ENCODE measurements around the gene ITGA6.
"Not testable (repeated sequence)": the region's sequence is repeated elsewhere in the genome, so short reads cannot be mapped to it uniquely, and the experiment has no call there.

ITGA6 gene

DNA sequence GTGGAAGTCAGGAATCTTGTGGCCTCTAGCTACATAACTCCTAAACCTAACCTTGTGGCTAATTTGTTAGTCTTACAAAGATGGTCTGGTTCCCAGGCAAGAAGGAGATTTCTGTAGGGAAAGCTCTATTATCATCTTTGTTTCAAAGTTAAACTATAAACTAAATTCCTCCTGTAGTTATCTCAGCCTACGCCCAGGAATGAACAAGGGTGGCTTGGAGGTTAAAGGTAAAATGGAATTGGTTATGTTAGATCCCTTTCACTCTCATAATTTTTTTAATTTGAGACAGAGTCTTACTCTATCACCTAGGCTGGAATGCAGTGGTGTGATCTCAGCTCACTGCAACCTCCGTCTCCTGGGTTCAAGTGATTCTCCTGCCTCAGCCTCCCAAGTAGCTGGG, 103.9 kb downstream of the ITGA6 start:
- DNase-seq: no peak

DNA sequence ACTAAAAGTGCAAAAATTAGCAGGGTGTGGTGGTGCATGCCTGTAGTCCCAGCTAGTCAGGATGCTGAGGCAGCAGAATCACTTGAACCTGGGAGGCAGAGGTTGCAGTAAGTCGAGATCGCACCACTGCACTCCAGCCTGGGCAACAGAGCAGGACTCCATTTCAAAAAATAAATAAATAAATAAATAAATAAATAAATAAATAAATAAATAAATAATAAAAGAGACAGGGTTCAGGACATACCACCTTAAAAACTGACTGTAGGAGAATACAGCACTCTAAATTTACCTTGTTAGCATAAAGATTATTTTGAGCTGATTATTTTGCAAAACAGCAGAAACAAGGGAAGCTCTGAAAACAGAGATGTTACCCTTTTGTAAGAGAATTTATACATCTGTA, 105.1 kb downstream of the ITGA6 start:
- not testable (repeated sequence) for DNase-seq

DNA sequence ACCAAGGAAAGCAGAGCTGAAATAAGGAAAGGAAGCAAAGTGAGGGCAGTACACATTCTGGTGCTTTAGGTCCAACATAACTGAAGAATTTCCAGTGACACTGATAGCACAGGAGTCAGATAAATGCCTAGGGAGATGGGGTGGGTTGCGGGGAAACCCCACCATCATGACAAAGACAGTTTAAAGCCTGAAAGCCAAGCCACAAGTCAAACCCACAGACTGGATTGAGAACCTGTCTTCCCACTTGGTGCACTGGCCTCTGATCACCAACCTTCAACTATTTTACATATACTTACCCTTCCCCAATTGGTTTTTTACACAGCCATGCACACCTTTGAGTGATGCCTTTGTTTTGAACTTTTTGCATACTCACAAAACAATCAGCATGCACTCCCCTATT, 106.3 kb downstream of the ITGA6 start:
- DNase-seq: no peak

DNA sequence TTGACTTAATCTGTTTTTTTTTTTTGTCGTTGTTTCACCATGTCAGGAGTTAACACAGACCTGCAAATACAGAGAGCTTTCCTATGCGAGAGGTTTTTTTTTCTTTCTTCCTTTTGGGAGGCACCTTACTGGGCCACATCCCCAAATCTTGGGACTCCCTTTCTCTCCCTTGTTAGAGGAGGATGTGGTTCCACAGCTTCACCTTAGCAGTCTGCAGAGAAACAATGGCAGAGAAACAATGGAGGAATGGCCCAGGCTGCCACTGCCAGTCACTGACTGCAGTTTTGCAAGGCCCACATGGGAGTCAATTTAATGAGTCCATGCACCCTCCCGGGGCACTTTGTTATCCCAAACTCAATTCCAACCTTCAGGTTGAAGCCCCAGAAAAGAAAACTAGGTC, 107.7 kb downstream of the ITGA6 start:
- DNase-seq: no peak

DNA sequence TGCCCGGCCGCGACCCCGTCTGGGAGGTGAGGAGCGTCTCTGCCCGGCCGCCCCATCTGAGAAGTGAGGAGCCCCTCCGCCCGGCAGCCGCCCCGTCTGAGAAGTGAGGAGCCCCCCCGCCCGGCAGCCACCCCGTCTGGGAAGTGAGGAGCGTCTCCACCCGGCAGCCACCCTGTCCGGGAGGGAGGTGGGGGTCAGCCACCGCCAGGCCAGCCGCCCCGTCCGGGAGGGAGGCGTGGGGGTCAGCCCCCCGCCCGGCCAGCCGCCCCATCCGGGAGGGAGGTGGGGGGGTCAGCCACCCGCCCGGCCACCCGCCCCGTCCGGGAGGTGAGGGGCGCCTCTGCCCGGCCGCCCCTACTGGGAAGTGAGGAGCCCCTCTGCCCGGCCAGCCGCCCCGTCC, 110.5 kb downstream of the ITGA6 start:
- DNase-seq: not testable (repeated sequence)

- DNase-seq: no peak
Measured at GRCh38 chr2:172539767-172540166, 112.4 kb downstream of the ITGA6 start.

DNA sequence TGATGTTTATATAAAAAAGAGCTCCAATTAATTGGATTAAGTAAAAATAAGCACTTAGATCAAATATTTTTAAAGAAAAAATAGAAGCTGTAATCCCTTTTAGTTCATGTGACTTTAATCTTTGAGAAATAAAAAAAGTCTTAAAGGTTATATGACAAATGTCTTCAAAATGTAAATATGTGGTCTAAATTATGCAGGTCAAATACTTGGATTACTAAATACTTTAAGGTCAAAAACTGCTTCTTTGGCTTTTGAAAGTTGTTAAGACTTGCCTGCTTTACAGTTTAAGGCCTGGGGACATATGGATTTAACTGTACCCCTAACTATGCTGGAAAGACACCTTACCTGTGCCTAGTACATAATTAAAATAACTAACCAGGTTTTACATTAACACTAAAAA, 113.0 kb downstream of the ITGA6 start:
- DNase-seq: no peak

- DNase-seq: no peak
Measured at GRCh38 chr2:172545408-172546075, 118.2 kb downstream of the ITGA6 start.

GRCh38 chr2:172549131-172549530, 121.7 kb downstream of the ITGA6 start:
- no peak for DNase-seq

GRCh38 chr2:172549802-172550201, 122.4 kb downstream of the ITGA6 start:
- not testable (repeated sequence) for DNase-seq

- DNase-seq: no peak
Measured at GRCh38 chr2:172550419-172550818, 123.0 kb downstream of the ITGA6 start.

DNA sequence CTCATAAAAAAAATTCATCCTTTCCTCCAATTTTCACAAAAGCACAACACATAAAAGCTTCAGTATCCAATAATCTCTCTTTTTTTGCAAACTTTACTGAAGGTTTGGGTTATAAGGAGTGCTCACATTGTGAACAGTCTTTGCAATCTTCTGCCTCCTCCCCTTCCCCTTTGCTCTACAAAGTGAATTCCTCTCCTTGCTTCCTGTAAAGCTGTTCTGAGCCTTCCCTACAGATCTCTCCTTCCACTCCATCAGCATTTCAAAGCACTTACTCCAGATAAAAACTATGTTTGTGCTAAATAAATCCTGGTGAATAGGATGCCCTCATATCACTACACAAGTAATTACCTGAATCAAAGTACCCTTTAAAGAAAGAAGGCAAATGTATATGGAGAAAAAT, 123.9 kb downstream of the ITGA6 start:
- no peak for DNase-seq

DNA sequence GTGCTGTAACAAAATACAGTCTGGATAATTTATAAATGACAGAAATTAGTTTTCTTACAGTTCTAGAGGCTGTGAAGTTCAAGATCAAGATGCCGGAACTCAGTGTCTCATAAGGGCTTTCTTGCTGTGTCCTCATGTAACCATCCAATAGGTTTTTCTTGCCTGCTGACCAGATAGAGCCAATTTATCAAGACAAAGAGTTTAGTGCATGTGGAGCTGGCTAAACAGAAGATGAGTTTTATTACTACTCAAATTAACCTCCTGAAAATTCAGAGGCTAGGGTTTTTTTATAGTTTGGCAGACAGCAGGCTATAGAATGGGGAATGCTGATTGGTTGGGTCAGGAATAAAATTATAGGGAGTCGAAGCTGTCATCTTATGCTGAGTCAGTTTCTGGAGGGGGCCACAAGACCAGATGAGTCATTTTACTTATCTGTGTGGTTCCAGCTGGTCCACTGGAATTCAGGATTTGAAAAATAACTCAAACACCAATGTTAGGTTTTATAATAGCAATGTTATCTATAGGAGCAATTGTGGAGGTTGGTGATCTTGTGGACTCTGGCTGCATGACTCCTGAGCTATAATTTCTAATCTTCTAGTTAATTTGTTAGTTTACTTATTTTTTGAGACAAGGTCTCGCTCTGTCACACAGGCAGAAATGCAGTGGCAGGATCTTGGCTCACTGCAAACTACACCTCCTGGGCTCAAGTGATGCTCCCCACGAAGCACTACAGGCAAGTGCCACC, 125.3 kb downstream of the ITGA6 start:
- DNase-seq: no peak

- DNase-seq: no peak
Measured at GRCh38 chr2:172554352-172555271, 127.2 kb downstream of the ITGA6 start.

GRCh38 chr2:172555272-172555521, 127.8 kb downstream of the ITGA6 start:
- DNase-seq: no peak
